Glomerular visceral epithelial cell (primary cell): ENCODE data around the gene SF3B5.
"Not testable (repeated sequence)": the region's sequence is repeated elsewhere in the genome, so short reads cannot be mapped to it uniquely, and the experiment has no call there.

Experiments used
- DNase-seq: peaks from one replicate; pipeline ENCODE4 v3.0.0-alpha.2; 2016; ENCODE audit errors: extremely low spot score

Gene SF3B5

DNA sequence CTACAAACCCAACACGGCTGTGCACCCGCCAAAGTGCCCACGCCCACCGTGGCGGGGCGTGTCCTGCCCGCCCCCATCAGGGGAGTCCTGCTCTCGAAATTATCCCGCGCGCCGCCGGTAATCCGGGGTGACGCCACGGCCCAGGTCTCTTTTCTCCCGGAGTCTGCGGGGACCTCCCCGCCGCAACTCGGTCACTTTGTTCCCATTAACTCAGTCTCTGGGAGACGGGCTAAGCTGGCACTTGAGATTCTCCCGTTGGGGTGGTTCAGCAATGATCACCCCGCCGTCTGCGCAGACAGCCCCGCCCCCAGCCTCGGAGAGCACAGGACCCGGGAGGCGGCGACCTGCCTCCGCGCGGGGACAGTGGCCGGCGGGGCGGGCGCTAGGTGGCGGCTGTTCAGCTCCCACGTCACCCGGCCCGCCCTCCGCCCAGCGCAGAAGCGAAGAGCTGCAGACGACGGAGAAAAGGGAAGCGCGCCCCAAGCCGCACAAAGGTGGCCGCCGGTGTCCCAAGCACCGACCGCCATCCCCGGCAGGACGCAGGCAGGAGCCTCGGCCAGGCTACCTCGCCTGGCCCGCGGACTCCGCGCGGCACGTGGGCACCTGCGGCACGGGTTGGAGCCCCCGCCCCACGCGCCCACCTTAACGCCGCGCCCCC is 31.5 kb downstream of the SF3B5 start:
- peak; percentile 68 for DNase-seq

DNA sequence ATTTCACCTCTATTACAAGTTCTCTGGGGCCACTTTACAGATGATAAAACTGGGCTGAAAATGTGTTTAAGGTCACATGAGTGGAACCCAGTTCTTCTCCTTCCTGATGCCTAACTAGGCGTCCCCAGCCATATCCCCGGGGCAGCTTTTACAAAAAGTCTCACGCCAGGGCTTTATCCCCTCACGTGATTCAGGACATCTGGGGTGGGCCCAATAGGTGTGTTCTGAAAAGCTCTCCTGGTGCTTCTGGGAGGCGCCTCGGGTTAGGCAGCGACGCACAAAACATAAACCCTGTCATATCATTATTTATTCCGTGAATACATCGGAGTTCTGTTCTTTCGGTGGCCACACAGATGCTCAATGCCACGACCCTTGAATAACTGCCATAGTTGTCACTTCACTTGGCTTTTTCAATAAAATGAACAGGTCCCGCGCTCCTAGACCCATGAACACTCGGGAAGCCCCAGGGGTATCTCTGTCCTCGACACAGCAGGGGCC is 32.1 kb downstream of the SF3B5 start:
- no peak for DNase-seq

DNA sequence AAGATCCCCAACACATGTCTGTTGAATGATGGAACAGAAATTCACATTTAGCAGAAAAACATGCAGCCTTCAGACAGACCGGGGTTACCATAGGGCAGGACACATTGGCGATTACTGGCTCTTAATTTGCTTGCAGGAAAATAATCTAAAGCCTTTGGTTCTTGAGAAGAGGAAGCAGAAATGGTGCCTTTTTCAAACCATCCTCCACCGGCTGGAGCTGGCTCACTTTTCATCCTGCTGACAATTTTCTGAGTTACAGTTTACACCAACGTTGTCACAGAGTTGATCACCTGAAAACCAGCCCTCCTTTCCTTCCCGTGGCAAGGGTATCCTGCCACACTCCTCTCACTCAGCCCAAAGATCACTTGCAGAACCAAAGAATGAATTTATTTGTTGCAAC is 32.6 kb downstream of the SF3B5 start:
- no peak for DNase-seq

DNA sequence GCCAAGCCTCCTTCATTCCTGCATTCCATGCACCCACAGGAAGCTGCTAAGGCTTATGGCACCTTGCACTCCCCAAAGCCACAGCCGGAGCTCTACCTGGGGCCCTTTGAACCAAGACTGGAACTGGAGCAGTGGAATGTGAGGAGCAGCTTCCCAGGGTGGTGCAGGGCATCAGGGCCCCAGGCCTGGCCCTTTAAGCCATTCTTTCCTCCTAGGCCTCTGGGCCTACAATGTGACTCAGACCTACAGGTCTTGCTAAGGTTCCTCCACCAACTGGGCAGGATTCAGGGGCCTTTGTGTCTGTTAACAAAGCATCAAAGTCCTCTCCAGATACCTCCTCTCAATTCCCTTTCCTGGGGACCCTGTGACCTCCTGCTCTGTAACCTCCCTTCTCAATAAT is 36.2 kb downstream of the SF3B5 start:
- no peak for DNase-seq

DNA sequence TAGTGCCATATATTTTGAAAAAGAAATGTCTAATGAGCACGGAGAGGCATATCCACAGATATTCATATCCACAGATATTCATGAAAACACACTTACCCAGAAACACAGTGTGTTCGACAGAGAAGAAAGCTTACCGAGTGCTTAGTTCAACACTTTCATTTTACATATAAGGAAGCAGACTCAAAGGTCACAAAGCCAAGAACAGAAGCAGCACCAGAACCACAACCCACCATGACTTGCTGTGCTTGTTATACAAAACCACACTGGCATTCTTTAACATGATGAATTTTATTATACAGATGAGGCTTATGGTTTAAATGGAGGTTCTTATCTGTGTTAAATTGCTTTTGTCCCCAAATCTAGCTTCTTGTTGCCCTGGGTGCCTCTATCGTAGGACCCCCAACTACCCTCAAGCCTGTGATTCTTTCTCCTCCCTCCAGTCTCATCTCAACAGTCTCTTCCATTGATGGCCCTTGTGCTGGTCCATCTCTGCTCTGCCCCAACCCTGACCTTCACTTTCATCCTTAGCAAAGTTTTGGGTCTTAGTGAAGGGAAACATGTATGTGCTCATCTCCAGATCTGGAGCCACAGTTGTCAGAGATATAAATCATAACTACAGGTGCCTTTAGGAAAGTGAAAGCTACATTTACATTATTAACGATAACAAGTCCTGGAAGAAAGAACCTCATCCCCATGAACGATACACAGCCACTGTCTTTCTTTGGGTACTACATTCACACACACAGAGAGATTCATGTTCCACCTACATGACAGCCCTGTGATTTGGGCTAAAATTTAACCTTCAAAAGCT is 40.0 kb downstream of the SF3B5 start:
- DNase-seq, result peak; percentile 38

DNA sequence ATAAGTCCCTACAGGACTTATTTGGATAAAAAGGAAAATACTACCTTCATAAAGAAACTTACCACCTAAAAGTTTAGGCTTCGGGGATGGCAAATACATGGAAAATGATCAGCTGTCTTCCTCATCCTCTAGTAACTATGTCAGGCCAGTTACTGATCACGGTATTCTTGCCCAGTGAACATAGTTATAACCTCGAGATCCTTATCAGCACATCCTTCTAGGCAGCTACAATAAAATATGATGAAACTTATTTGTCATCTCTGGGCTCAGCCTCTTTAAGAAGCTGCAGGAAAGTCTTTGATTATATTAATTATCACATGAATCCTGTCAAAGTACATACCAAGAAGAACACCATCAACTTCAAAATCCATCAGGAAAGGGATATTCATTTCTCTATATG is 41.8 kb downstream of the SF3B5 start:
- DNase-seq, result no peak

DNA sequence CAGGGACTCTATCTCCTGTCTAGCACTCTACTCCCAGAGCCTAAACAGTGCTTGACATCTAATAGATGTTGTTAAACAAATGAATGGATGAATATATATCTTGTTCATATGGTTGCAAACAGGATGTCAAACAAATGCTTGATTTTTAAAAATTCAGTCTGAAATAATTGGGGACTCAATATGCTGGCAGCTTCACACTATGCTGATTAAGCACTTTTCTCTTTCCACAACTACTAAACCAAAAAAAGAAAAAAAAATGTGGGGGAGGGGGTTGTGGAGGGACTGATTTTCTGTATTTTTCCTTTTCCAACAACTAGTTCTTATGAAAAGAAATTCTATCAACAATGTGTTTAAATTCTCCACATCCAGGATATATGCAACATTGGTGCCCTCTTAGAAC is 42.9 kb downstream of the SF3B5 start:
- no peak for DNase-seq

DNA sequence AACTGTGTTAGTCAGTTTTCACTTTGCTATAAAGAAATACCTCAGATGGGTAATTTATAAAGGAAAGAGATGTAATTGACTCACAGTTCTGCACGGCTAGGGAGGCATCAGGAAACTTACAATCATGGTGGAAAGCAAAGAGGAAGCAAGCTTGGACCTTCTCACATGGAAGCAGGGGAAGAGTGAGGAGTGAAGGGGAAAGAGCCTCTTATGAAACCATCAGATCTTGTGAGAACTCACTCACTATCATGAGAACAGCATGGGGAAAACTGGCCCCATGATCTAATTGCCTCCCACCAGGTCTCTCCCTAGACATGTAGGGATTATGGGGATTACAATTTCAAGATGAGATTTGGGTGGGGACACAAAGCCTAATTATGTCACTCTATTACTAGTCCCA is 46.0 kb downstream of the SF3B5 start:
- DNase-seq, result no peak

DNA sequence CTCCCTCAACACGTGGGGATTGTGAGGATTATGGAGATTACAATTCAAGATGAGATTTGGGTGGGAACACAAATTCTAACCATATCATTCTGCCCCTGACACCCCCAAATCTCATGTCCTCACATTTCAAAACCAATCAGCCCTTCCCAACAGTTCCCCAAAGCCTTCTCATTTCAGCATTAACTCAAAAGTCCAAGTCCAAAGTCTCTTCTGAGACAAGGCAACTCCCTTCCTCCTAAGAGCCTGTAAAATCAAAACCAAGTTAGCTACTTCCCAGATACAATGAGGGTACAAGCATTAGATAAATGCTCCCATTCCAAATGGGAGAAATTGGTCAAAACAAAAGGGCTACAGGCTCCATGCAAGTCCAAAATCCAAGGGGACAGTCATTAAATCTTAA is 47.7 kb downstream of the SF3B5 start:
- no peak for DNase-seq

DNA sequence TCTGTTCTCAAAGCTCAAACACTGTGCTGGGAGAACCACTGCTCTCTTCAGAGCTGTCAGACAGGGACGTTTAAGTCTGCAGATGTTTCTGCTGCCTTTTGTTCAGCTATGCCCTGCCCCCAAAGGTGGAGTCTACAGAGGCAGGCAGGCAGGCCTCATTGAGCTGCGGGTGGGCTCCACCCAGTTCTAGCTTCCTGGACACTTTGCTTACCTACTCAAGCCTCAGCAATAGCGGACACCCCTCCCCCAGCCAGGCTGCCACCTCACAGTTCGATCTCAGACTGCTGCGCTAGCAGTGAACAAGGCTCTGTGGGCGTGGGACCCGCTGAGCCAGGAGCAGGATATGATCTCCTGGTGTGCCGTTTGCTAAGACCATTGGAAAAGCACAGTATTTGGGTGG is 48.7 kb downstream of the SF3B5 start:
- not testable (repeated sequence) for DNase-seq

DNA sequence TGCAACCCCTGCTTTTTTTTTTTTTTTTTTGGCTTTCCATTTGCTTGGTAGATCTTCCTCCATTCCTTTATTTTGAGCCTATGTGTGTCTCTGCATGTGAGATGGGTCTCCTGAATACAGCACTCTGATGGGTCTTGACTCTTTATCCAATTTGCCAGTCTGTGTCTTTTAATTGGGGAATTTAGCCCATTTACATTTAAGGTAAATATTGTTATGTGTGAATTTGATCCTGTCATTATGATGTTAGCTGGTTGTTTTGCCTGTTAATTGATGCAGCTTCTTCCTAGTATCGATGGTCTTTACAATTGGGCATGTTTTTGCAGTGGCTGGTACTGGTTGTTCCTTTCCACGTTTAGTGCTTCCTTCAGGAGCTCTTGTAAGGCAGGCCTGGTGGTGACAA is 50.4 kb downstream of the SF3B5 start:
- DNase-seq, result not testable (repeated sequence)
